OCI-LY3 (cell line): ENCODE data around the gene GPATCH8.

Experiments
- CTCF ChIP-seq: fragments of 200-600, 300-600 bp; sonication (generic); IDR thresholded peaks from 2 replicates; pipeline ENCODE4 v1.5.1; 2014; ENCODE audit warnings: antibody characterized with exemption, low read length, low read depth
- EZH2phosphoT487 ChIP-seq: fragments of 200-600 bp; shearing (Covaris generic); IDR thresholded peaks from 2 replicates; pipeline ENCODE4 v1.6.1; 2018; ENCODE audit warnings: antibody characterized with exemption, mixed run types, low read depth

GRCh38 chr17:44473367-44473766 lies 29.8 kb downstream of the GPATCH8 start:
- TF ChIP-seq CTCF (no peak), EZH2phosphoT487 (no peak)
